NCI-H69 (cell line): ENCODE results near the gene PROX1.
A peak's percentile ranks its signal among the peaks of the same experiment; 100 is the strongest.

ENCODE experiments used
- DNase-seq: peaks from one replicate; lab custom pipeline; 2025; lab: John Stamatoyannopoulos, UW

PROX1 gene

GRCh38 chr1:214022810-214023425 is 35.1 kb downstream of the PROX1 start:
- peak; percentile 90 for DNase-seq

GRCh38 chr1:214026985-214027384 is 39.2 kb downstream of the PROX1 start:
- no peak for DNase-seq

- no peak for DNase-seq
These were observed 39.7 kb downstream of the PROX1 start for GRCh38 chr1:214027498-214027897.

GRCh38 chr1:214028095-214028494 is 40.3 kb downstream of the PROX1 start:
- no peak for DNase-seq

GRCh38 chr1:214028649-214029406 is 41.1 kb downstream of the PROX1 start:
- DNase-seq, result no peak

- no peak for DNase-seq
These were observed 42.0 kb downstream of the PROX1 start for GRCh38 chr1:214029796-214030195.

- DNase-seq, result no peak
These were observed 43.5 kb downstream of the PROX1 start for GRCh38 chr1:214031267-214031650.

- DNase-seq, result no peak
These were observed 49.7 kb downstream of the PROX1 start for GRCh38 chr1:214037468-214037867.

GRCh38 chr1:214039394-214040018 is 51.7 kb downstream of the PROX1 start:
- DNase-seq, result no peak

- no peak for DNase-seq
These were observed 55.4 kb downstream of the PROX1 start for GRCh38 chr1:214043167-214043566.

- peak; percentile 95 for DNase-seq
These were observed 56.9 kb downstream of the PROX1 start for GRCh38 chr1:214044438-214045214.

GRCh38 chr1:214050513-214051401 is 63.0 kb downstream of the PROX1 start:
- DNase-seq, result peak; percentile 29

- no peak for DNase-seq
These were observed 64.0 kb downstream of the PROX1 start for GRCh38 chr1:214051786-214052185.

GRCh38 chr1:214058076-214058475 is 70.3 kb downstream of the PROX1 start:
- DNase-seq, result no peak

- DNase-seq, result no peak
These were observed 78.4 kb downstream of the PROX1 start for GRCh38 chr1:214066190-214066589.

- peak; percentile 64 for DNase-seq
These were observed 79.2 kb downstream of the PROX1 start for GRCh38 chr1:214066936-214067335.

- DNase-seq, result no peak
These were observed 79.6 kb downstream of the PROX1 start for GRCh38 chr1:214067397-214067796.

GRCh38 chr1:214067853-214068703 is 80.3 kb downstream of the PROX1 start:
- DNase-seq, result no peak

GRCh38 chr1:214068979-214069378 is 81.2 kb downstream of the PROX1 start:
- DNase-seq, result no peak

GRCh38 chr1:214071469-214071868 is 83.7 kb downstream of the PROX1 start:
- DNase-seq, result no peak
